GM12892 (cell line): ENCODE measurements around the gene MAFG. TPM values are rescaled to one million over a fixed set of nuclear protein-coding genes. Genes with fewer than 3 reads are reported as not detected.

Experiments used
- DNase-seq: peaks from one replicate; pipeline ENCODE4 v3.0.0; 2011; ENCODE audit not compliant: insufficient read length
- FAIRE-seq: peaks from 2 replicates; lab custom pipeline; 2011; peaks lifted over from hg19 to GRCh38; lab: Jason Lieb, UNC
- POLR2A ChIP-seq: IDR thresholded peaks from 2 replicates; pipeline ENCODE4 v1.6.1; 2011; ENCODE audit warnings: low read depth, low read length, control low read depth
- POLR2AphosphoS5 ChIP-seq: IDR thresholded peaks from 2 replicates; pipeline ENCODE4 v1.6.1; 2011; ENCODE audit warnings: low read depth, low read length, control low read depth
- TAF1 ChIP-seq: IDR thresholded peaks from 2 replicates; pipeline ENCODE4 v1.6.1; 2011; ENCODE audit warnings: low read depth, mild to moderate bottlenecking, control low read depth, low read length, borderline replicate concordance
- polyA plus RNA-seq: library from polyadenylated mRNA; unstranded; fragments of >200 nt; gene quantifications from one replicate; pipeline ENCODE4 v1.2.1, GENCODE V29; 2012; ENCODE audit warnings: missing spikeins, inconsistent platforms; ENCODE audit not compliant: missing spikeins

MAFG gene
- 7.4 TPM for polyA plus RNA-seq

DNA sequence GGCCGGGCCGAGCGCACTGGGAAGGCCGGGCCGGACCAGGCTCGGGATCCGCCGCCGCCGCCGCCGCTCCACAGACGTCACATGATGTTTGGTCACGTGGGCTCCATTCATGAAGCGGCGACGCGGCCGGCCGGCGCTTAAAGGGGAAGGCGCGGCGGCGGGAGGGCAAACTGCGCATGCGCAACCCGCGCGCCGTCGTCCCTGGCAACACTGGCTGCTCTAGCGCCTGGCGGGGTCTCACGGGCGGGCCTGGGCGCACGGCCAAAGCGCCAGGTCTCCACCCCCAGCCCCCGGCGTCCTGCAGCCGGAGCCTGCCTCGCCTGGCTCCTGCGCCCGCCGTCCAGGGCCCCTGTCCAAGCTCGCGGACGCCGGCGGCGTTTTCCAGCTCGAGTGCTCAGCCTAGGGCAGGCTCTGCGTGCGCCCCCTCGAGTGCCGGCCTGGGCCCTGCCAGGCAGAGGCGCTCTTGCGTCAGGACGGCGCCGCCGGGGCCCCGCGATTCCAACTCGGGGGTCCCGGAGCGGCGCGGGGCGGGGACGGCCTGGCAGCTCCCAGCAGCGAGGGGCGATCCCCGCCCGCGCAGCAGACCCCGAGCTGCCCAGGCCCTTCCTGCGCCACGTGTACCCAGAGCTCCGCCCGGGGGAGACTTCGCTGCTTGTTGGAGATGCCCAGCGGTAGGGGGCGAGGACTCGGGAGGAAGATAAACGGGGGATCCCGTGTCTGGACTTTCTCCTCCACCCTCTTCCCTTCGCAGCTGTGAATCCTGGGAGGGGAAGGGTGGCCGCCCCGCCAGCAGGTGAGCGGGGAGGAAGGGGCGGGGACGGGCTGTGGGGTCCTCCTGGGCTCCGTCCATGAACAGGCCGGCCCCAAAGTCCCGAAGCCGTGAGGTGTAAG, at the start of gene MAFG:
TSS of gene MAFG (minus strand) at position 83 of the 891 bp plus-strand sequence. CDS start 4,550 bp downstream, outside the sequence.
- peak; percentile 100 for DNase-seq
- peak; percentile 42; the same call in 1 of the 2 replicates for TF ChIP-seq POLR2A
- TF ChIP-seq POLR2AphosphoS5 = no peak
- peak; percentile 97 for FAIRE-seq

- DNase-seq (no peak), FAIRE-seq (no peak)
- TF ChIP-seq TAF1 (no peak), POLR2A (no peak), POLR2AphosphoS5 (no peak)
Measured at GRCh38 chr17:81976332-81977210, 49.0 kb upstream of the MAFG start.

DNA sequence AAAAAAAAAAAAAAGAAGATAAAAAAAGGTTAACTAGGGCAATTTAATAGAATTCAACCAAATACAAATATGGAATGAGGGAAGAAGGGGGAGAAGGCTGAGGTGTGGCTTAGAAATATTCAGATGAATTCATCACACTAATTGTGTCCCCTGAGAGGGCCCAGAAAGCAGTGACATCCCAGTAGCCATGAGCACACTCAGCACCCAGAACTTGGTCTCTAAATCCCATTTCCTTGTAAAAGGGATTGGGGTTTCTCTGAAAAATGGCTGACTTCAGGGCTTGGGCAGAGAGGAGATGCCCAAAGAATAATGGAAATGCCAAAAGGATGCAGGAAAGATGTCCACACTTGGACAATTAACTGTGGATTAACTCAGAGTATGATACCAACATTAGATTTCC, 45.9 kb upstream of the MAFG start:
- TF ChIP-seq POLR2A (no peak), POLR2AphosphoS5 (no peak), TAF1 (no peak)
- no peak for FAIRE-seq
- DNase-seq = no peak

- FAIRE-seq (no peak), DNase-seq (no peak)
- TF ChIP-seq TAF1 = no peak
- no peak for TF ChIP-seq POLR2A
- TF ChIP-seq POLR2AphosphoS5 = no peak
Measured at GRCh38 chr17:81968850-81969812, 41.6 kb upstream of the MAFG start.

- DNase-seq (no peak), FAIRE-seq (no peak)
- no peak for TF ChIP-seq POLR2A
Measured at GRCh38 chr17:81968396-81968745, 40.8 kb upstream of the MAFG start.

GRCh38 chr17:81967533-81968395, 40.2 kb upstream of the MAFG start:
- FAIRE-seq = peak; percentile 85
- peak; percentile 91 for DNase-seq
- TF ChIP-seq POLR2A (no peak), TAF1 (no peak), POLR2AphosphoS5 (no peak)

DNA sequence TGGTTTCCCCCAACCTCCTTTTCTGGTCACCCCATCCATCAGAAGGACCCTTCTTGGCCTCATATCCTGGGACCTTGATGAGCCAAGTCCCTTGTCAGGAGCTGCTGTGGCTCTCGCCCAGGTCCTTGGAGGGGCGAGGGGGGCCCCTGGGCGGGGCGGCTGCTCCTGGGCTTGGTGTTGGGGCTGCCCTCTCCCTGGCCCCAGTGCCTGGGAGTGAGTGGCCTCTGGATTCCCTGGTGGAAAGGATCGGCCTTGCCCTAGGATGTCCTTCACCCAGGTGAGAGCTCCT, 39.7 kb upstream of the MAFG start:
- FAIRE-seq (no peak), DNase-seq (no peak)
- no peak for TF ChIP-seq TAF1
- no peak for TF ChIP-seq POLR2AphosphoS5
- TF ChIP-seq POLR2A = no peak

DNA sequence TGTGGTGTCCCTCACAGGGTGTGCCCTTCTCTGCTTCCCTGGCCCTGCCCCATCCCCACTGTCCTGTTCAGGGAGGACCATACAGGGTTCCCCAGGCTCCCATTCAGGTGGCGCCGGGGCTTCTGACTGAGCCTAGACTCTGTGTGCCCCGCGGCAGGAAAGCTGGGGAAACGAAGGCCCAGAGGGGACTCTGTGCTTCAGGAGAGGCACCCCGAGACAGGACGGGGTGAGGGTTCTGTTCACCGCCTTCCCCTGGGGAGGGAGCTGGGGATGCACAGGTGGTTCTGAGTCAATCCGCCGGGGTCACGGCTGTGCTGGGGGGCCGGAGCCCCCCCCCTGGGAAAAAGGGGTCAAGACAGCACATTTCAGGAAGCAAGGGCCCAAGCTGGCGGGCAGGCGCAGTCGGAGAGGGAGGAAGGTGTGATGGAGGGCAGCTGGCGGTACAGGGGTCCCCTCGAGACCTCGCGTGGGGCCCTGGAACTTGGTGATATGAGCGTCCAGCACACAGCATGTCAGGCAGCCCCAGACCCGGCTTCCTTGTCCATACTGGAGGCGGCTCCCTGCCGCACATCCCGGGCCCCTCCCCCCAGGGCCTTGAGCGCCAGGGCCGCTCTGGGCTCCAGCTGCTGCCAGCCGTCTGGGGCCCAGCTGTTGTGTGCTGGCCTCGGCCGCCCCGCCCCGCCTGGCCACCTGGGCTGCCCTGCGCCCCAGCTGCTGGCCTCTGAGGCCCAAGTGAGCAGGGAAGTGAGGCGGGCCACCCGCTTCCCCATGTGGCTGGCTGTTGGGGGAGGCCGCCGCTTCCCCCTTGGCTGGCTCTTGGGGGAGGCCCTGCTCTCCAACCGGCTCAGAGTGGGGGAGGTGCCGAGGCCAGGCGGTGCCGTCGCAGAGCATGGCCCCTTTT, 39.1 kb upstream of the MAFG start:
- no peak for DNase-seq
- FAIRE-seq = no peak
- TF ChIP-seq POLR2A (no peak), POLR2AphosphoS5 (no peak), TAF1 (no peak)

DNA sequence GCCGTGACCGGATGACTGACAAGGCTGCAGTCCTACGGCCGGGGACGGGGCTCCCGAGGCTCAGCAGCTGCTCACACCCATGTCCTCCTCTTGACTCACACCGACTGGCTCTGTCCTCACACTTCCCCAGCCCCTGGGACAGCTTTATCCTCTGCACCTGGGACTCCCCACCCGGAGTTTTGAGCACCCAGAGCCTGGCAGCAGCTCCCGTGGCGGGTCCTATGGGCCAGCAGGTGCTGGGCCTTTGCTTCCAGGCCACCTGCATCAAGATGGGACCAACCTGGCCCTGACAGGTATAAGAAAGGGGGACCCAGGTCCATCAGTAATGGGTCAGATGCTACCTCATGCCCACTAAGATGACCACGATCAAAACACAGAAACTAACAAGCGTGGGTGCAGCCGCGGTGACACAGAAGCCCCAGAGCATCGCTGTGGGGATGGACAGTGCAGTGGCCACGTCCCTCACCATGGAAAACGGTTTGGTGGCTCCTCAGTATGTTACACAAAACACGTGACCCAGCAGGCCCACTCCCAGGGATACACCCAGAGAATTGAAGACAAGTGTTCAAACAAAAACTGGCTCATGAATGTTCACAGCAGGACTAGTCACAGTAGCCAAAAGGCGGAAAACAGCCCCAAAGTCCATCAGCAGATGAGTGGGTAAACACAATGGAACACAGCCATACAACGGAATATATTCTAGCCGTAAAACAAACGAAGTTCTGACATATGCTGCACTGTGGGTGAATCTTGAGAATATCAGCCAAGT, 36.7 kb upstream of the MAFG start:
- DNase-seq (no peak), FAIRE-seq (no peak)
- TF ChIP-seq POLR2AphosphoS5 (no peak), TAF1 (no peak)
